ENCODE results near the gene KCNJ12.

- TF ChIP-seq CTCF (IDR thresholded peaks at IDR 0.05): no peak
- TF ChIP-seq POLR2A (IDR thresholded peaks at IDR 0.05): no peak
Observed at GRCh38 chr17:21368545-21369246, 7.5 kb upstream of the KCNJ12 start.
